Colonic mucosa (tissue), 4 donors: ENCODE measurements around the gene CSAD. TPM values are rescaled to one million over a fixed set of nuclear protein-coding genes. Genes with fewer than 3 reads are reported as not detected.

Experiments used
- DNase-seq: peaks from one replicate; pipeline ENCODE4 v3.0.0-alpha.2; 2020
- H3K27ac ChIP-seq: fragments of 200-600 bp; one replicate; pipeline ENCODE4 v1.8.0; 2021
- H3K27me3 ChIP-seq: fragments of 200-600 bp; one replicate; pipeline ENCODE4 v1.8.0; 2021
- H3K36me3 ChIP-seq: fragments of 200-600 bp; one replicate; pipeline ENCODE4 v1.8.0; 2021
- H3K4me1 ChIP-seq: fragments of 200-600 bp; one replicate; pipeline ENCODE4 v1.8.0; 2021; ENCODE audit warnings: mild to moderate bottlenecking
- H3K4me3 ChIP-seq: fragments of 200-600 bp; one replicate; pipeline ENCODE4 v1.8.0; 2021
- H3K9ac ChIP-seq, 2 donors: one replicate each; pipeline ENCODE4 v1.7.0; 2013; ENCODE audit warnings: control low read depth in 2 of 2, low read depth in 2 of 2, low read length in 2 of 2
- H3K9me3 ChIP-seq: fragments of 200-600 bp; one replicate; pipeline ENCODE4 v1.8.0; 2021
- intact Hi-C: fragments of 100-400 bp; cut with DNase I; formaldehyde crosslinking; loops from one replicate; pipeline ENCODE4 v1.14.1; 2022
- total RNA-seq, 2 donors: library from RNA; stranded (reverse); fragmentation: NEBNext Ultra II Directional in 1 of 2; extraction: Animal tissue kit (Norgen Biotek cat#: 25700) in 1 of 2; gene quantifications; one replicate each; pipeline ENCODE4 v1.2.1, GENCODE V29; 2021
- TF ChIP-seq, protein P1 (sequence below): fragments of 200-600 bp; IDR thresholded peaks from one replicate; pipeline ENCODE4 v1.8.0; 2022; ENCODE audit warnings: antibody characterized with exemption, mild to moderate bottlenecking
- donor health status: healthy.
- donor health status: DM: no; HTN: no; CAD: no.
- donor health status: DM: no; HTN: no; CAD: no.

CSAD gene
- 10 to 100 TPM in 1 of 2 donors, 1 to 10 TPM in 1; 9.1 to 20.4 TPM for total RNA-seq

GRCh38 chr12:53180220-53180930, at the start of gene CSAD, which contains the start of gene ZNF740:
TSS of gene CSAD (minus strand) at chr12:53180925. CDS start at chr12:53173470, 7,455 bp downstream.
TSS of gene ZNF740 (plus strand) at chr12:53180722. CDS start at chr12:53181984, 1,262 bp downstream.
- intact Hi-C loops: no loop called here
- Histone ChIP-seq H3K9ac (peak within 1 kb of the TSS; percentile 71 to 87), H3K36me3 (no peaks in the 10 kb centered on the region), H3K4me1 (peaks cover 19% of the 10 kb centered on the region), H3K27ac (peak within 1 kb of the TSS; percentile 94), H3K27me3 (no peaks in the 10 kb centered on the region), H3K4me3 (peak within 1 kb of the TSS; percentile 81), H3K9me3 (no peaks in the 10 kb centered on the region)
- TF ChIP-seq, protein P1, sequence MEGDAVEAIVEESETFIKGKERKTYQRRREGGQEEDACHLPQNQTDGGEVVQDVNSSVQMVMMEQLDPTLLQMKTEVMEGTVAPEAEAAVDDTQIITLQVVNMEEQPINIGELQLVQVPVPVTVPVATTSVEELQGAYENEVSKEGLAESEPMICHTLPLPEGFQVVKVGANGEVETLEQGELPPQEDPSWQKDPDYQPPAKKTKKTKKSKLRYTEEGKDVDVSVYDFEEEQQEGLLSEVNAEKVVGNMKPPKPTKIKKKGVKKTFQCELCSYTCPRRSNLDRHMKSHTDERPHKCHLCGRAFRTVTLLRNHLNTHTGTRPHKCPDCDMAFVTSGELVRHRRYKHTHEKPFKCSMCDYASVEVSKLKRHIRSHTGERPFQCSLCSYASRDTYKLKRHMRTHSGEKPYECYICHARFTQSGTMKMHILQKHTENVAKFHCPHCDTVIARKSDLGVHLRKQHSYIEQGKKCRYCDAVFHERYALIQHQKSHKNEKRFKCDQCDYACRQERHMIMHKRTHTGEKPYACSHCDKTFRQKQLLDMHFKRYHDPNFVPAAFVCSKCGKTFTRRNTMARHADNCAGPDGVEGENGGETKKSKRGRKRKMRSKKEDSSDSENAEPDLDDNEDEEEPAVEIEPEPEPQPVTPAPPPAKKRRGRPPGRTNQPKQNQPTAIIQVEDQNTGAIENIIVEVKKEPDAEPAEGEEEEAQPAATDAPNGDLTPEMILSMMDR: no peak
- peak; percentile 98 for DNase-seq

DNA sequence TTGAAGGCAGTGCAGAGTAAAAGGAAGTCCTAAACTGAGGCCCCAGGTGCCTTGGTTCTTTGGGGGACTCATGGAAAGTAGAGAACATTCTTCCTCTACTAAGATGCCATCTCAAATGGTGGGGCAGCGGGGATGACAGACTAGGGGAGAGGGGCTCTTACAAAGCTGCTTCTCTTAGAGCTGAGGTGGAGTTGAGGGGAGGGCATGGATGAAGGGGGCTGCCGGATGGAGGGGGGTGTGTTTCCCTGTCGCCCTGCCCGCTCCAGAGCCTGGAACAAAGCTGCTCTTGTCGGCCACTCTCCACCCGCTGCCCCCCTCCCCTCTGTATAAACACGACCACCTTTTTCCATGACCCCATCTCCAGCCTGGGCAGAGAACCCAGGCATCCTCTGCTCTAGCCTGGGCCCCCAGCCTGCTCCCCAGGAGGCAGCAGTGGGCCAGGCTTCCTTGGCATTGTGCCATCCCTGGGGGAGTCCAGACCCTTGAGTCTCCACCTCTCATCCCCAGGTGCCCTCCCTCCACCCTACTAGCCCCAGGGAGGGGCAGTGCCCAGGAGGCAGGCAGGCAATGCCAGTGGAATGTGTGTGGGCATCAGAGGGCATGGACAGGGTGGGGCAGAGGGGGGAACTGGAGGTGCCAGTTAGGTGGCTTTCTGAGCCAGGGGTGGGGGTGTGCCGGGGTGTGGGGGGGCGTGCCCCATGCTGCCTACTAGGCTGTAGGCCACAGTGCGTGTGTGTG, 49.6 kb upstream of the CSAD start:
- Histone ChIP-seq H3K4me1 (peaks cover 21% of the 10 kb centered on the region), H3K27ac (no peak overlapping the region), H3K36me3 (no peaks in the 10 kb centered on the region), H3K9ac (peak overlapping the region in 1 of 2 donors; percentile 67), H3K27me3 (no peaks in the 10 kb centered on the region), H3K9me3 (no peaks in the 10 kb centered on the region), H3K4me3 (no peak overlapping the region)
- peak; percentile 68 for DNase-seq
- intact Hi-C loops: no loop called here
- TF ChIP-seq, protein P1: no peak

DNA sequence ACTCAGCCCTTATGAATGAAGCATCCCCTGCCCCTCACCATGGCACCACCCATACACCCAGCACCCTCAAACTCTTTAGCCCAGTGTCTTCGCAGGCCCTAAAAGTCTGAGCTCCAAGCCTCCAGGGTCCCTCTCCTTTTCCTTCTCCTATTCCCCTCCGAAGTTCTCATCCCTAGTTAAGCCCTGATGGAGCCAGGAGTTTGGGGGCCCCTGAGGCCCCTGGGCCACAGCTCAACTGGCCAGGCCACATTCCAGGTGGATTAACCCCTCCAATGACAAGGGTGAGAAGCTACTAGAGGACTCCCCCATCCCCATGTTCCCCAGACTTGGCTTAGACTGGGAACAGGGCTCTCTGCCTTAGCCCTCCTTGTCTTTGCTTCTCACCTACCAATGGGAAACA, 48.7 kb upstream of the CSAD start:
- H3K27ac ChIP-seq: no peak overlapping the region
- H3K4me1 ChIP-seq: peaks cover 21% of the 10 kb centered on the region
- DNase-seq: no peak
- TF ChIP-seq, protein P1: no peak
- H3K4me3 ChIP-seq: no peak overlapping the region
- no peak overlapping the region for H3K9ac ChIP-seq
- no peaks in the 10 kb centered on the region for H3K27me3 ChIP-seq
- H3K36me3 ChIP-seq: no peaks in the 10 kb centered on the region
- no peaks in the 10 kb centered on the region for H3K9me3 ChIP-seq
- intact Hi-C loops: no loop called here

DNA sequence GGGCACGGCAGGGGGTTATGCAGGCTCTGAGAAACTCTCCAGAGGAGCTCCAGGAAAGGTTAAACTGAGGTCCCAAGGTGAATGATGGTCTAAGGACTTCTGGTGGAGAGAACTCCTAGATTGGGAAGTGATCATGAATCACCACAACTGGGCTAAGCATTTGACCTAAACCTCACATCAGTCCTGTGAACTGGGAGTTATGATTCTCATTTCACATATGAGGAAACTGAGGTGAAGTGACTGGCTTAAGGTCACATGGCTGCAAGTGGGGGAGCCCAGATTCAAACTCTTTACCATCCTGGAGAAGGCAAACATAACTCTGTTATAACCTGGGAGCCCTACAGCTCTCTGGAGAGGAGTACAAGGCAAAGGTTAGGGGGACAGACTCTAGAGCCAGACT, 47.1 kb upstream of the CSAD start:
- H3K27ac ChIP-seq: no peak overlapping the region
- TF ChIP-seq, protein P1: no peak
- H3K4me3 ChIP-seq: no peak overlapping the region

DNA sequence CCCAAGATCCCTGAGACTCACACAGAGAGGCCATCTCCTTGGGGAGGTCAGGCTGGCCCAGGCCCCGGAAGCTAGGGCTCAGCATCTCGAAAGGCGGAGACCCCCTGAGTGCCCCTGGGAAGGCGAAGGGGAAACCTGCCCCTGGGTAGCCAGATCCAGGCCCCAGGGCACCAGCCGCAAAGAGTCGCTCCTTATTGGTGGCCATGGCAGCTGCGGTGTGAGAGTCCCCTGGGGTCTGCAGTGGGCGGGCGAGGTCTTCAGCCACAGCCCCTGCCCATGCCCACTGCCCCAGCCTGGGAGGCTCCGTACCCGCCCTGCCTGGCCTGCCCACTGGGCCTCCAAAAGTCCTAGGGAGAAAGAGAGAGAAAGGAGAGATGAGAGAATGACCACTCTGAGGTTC, 46.6 kb upstream of the CSAD start:
- Histone ChIP-seq H3K9ac (no peak overlapping the region), H3K4me1 (peaks cover 9% of the 10 kb centered on the region), H3K27ac (no peak overlapping the region), H3K9me3 (no peaks in the 10 kb centered on the region), H3K36me3 (no peaks in the 10 kb centered on the region), H3K27me3 (no peaks in the 10 kb centered on the region), H3K4me3 (no peak overlapping the region)
- TF ChIP-seq, protein P1: no peak
- intact Hi-C loops: no loop called here
- DNase-seq: no peak

More for the DNA sequence above, 47.1 kb upstream of the CSAD start:
- no peaks in the 10 kb centered on the region for H3K36me3 ChIP-seq
- no peaks in the 10 kb centered on the region for H3K27me3 ChIP-seq
- no peak for DNase-seq
- peaks cover 14% of the 10 kb centered on the region for H3K4me1 ChIP-seq
- no peak overlapping the region for H3K9ac ChIP-seq
- intact Hi-C loops: no loop called here
- no peaks in the 10 kb centered on the region for H3K9me3 ChIP-seq
